ENCODE data around the gene REC114. TPM values are rescaled to one million over a fixed set of nuclear protein-coding genes. Genes with fewer than 3 reads are reported as not detected.

The REC114 gene
- total RNA-seq, 1 experiment from 2014 or later = not detected

- Histone ChIP-seq H3K27ac (ENCODE audit: low read depth, low read length) (no peak overlapping the region), H3K9me3 (ENCODE audit: control insufficient read depth in 1 of 2, insufficient read depth in 1 of 2, low read depth in 1 of 2, low read length in 2 of 2) (no peaks in the 10 kb centered on the region), H4K20me1 (ENCODE audit: insufficient read depth) (no peaks in the 10 kb centered on the region), H3K4me2 (ENCODE audit: low read length) (no peak overlapping the region), H3K4me3 (replicated peaks in 1 of 2; ENCODE audit: low read depth in 1 of 2, low read length in 2 of 2) (no peak overlapping the region), H3K4me1 (ENCODE audit: control insufficient read depth in 1 of 2, insufficient read depth in 2 of 2, low read length in 2 of 2) (no peaks in the 10 kb centered on the region), H3K27me3 (ENCODE audit: insufficient read depth, low read length) (no peaks in the 10 kb centered on the region), H3K79me2 (ENCODE audit: insufficient read depth, low read length) (no peaks in the 10 kb centered on the region), H3K36me3 (ENCODE audit: control insufficient read depth in 1 of 2, insufficient read depth in 2 of 2, low read length in 2 of 2) (no peaks in the 10 kb centered on the region), H2AFZ (ENCODE audit: low read depth, low read length, poor library complexity, severe bottlenecking) (no peak overlapping the region), H3K9ac (ENCODE audit: low read length) (no peak overlapping the region), H3K9me2 (ENCODE audit: insufficient read depth) (no peaks in the 10 kb centered on the region)
- CTCF ChIA-PET = no interaction called here
- TF ChIP-seq ZFX (IDR thresholded peaks at IDR 0.05) (no peak), CTCF (IDR thresholded peaks at IDR 0.05 in 2 of 3, conservative IDR thresholded peaks at IDR 0.05 in 1 of 3; ENCODE audit: borderline replicate concordance in 1 of 3, insufficient read depth in 1 of 3, low read depth in 2 of 3, low read length in 2 of 3) (no peak), SRF (IDR thresholded peaks at IDR 0.05; ENCODE audit: low read depth) (no peak), REST (IDR thresholded peaks at IDR 0.05; ENCODE audit: low read depth) (no peak)
- TF ChIP-seq, protein P1, sequence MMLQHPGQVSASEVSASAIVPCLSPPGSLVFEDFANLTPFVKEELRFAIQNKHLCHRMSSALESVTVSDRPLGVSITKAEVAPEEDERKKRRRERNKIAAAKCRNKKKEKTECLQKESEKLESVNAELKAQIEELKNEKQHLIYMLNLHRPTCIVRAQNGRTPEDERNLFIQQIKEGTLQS (IDR thresholded peaks at IDR 0.05) = no peak
- BruUV-seq (replicated peaks) = no TSS peak
- RAD21 ChIA-PET (ENCODE audit: low non-redundant PET in 1 of 2, low total read pairs in 2 of 2, uncharacterized antibody in 2 of 2, unreplicated experiment in 2 of 2) = no interaction called here
- ATAC-seq (no peak), DNase-seq (ENCODE audit: low read depth, low spot score) (no peak)
- intact Hi-C loops (cut with micrococcal nuclease) = no loop called here
- POLR2A ChIA-PET = no interaction called here
These were observed 39.8 kb upstream of the REC114 start for GRCh38 chr15:73403171-73403570.
